ENCODE data around the gene OR6C70.
"Not testable (repeated sequence)": the region's sequence is repeated elsewhere in the genome, so short reads cannot be mapped to it uniquely, and the experiment has no call there.

Gene OR6C70

GRCh38 chr12:55470088-55470829, at the start of gene OR6C70:
OR6C70 (minus strand) TSS chr12:55470138; CDS start chr12:55470138, 0 bp downstream.
- DNase-seq (ENCODE audit: low read depth): no peak

GRCh38 chr12:55516391-55516790, 46.5 kb upstream of the OR6C70 start:
- DNase-seq (ENCODE audit: low read depth): no peak

GRCh38 chr12:55515696-55516095, 45.8 kb upstream of the OR6C70 start:
- DNase-seq (ENCODE audit: low read depth): no peak

- DNase-seq (ENCODE audit: low read depth): no peak
These were observed 31.7 kb upstream of the OR6C70 start for GRCh38 chr12:55501601-55502000.

- no peak for DNase-seq (ENCODE audit: low read depth)
These were observed 29.9 kb upstream of the OR6C70 start for GRCh38 chr12:55499810-55500252.

GRCh38 chr12:55499231-55499630, 29.3 kb upstream of the OR6C70 start:
- DNase-seq (ENCODE audit: low read depth): no peak

- no peak for DNase-seq (ENCODE audit: low read depth)
These were observed 25.6 kb upstream of the OR6C70 start for GRCh38 chr12:55495490-55495889.

GRCh38 chr12:55492078-55492477, 22.1 kb upstream of the OR6C70 start, which contains the start of gene OR6C68:
OR6C68 (plus strand) TSS chr12:55492378; CDS start chr12:55492378, 0 bp downstream.
- DNase-seq (ENCODE audit: low read depth): no peak

- DNase-seq (ENCODE audit: low read depth): not testable (repeated sequence)
These were observed 14.3 kb upstream of the OR6C70 start for GRCh38 chr12:55484284-55484683.

GRCh38 chr12:55479136-55479535, 9.2 kb upstream of the OR6C70 start:
- not testable (repeated sequence) for DNase-seq (ENCODE audit: low read depth)

GRCh38 chr12:55472264-55472663, 2.3 kb upstream of the OR6C70 start:
- no peak for DNase-seq (ENCODE audit: low read depth)

GRCh38 chr12:55469291-55469690, 647 bp downstream of the OR6C70 start:
- no peak for DNase-seq (ENCODE audit: low read depth)

GRCh38 chr12:55467836-55468235, 2.1 kb downstream of the OR6C70 start:
- DNase-seq (ENCODE audit: low read depth): no peak

- not testable (repeated sequence) for DNase-seq (ENCODE audit: low read depth)
These were observed 5.0 kb downstream of the OR6C70 start for GRCh38 chr12:55464926-55465325.

- no peak for DNase-seq (ENCODE audit: low read depth)
These were observed 21.1 kb downstream of the OR6C70 start for GRCh38 chr12:55448825-55449224.

- no peak for DNase-seq (ENCODE audit: low read depth)
These were observed 23.6 kb downstream of the OR6C70 start for GRCh38 chr12:55446326-55446725.

GRCh38 chr12:55445357-55445756, 24.6 kb downstream of the OR6C70 start:
- no peak for DNase-seq (ENCODE audit: low read depth)

- no peak for DNase-seq (ENCODE audit: low read depth)
These were observed 26.2 kb downstream of the OR6C70 start, which contains the start of gene OR6C2 for GRCh38 chr12:55443776-55444175. OR6C2 (plus strand) TSS chr12:55444076; CDS start chr12:55452214, 8,138 bp downstream.

GRCh38 chr12:55441233-55441632, 28.7 kb downstream of the OR6C70 start:
- not testable (repeated sequence) for DNase-seq (ENCODE audit: low read depth)

- DNase-seq (ENCODE audit: low read depth): no peak
These were observed 41.4 kb downstream of the OR6C70 start for GRCh38 chr12:55428331-55429243.

- no peak for DNase-seq (ENCODE audit: low read depth)
These were observed 44.0 kb downstream of the OR6C70 start, which contains the start of gene OR6C76 for GRCh38 chr12:55425954-55426353. OR6C76 (plus strand) TSS chr12:55426254; CDS start chr12:55426254, 0 bp downstream.

- DNase-seq (ENCODE audit: low read depth): no peak
These were observed 49.5 kb downstream of the OR6C70 start for GRCh38 chr12:55420307-55420962.

Data from activated T-cell treated with anti-CD3 and anti-CD28 coated beads for 24 hours (primary cell).